GM12892 (cell line): ENCODE results near the gene NOP58. TPM values are rescaled to one million over a fixed set of nuclear protein-coding genes. Genes with fewer than 3 reads are reported as not detected.
"Not testable (repeated sequence)": the region's sequence is repeated elsewhere in the genome, so short reads cannot be mapped to it uniquely, and the experiment has no call there.

Experiments used
- DNase-seq: peaks from one replicate; pipeline ENCODE4 v3.0.0; 2011; ENCODE audit not compliant: insufficient read length
- FAIRE-seq: peaks from 2 replicates; lab custom pipeline; 2011; peaks lifted over from hg19 to GRCh38; lab: Jason Lieb, UNC
- POLR2A ChIP-seq: IDR thresholded peaks from 2 replicates; pipeline ENCODE4 v1.6.1; 2011; ENCODE audit warnings: low read depth, low read length, control low read depth
- POLR2AphosphoS5 ChIP-seq: IDR thresholded peaks from 2 replicates; pipeline ENCODE4 v1.6.1; 2011; ENCODE audit warnings: low read depth, low read length, control low read depth
- TAF1 ChIP-seq: IDR thresholded peaks from 2 replicates; pipeline ENCODE4 v1.6.1; 2011; ENCODE audit warnings: low read depth, mild to moderate bottlenecking, control low read depth, low read length, borderline replicate concordance
- polyA plus RNA-seq: library from polyadenylated mRNA; unstranded; fragments of >200 nt; gene quantifications from one replicate; pipeline ENCODE4 v1.2.1, GENCODE V29; 2012; ENCODE audit warnings: missing spikeins, inconsistent platforms; ENCODE audit not compliant: missing spikeins

NOP58 gene, protein sequence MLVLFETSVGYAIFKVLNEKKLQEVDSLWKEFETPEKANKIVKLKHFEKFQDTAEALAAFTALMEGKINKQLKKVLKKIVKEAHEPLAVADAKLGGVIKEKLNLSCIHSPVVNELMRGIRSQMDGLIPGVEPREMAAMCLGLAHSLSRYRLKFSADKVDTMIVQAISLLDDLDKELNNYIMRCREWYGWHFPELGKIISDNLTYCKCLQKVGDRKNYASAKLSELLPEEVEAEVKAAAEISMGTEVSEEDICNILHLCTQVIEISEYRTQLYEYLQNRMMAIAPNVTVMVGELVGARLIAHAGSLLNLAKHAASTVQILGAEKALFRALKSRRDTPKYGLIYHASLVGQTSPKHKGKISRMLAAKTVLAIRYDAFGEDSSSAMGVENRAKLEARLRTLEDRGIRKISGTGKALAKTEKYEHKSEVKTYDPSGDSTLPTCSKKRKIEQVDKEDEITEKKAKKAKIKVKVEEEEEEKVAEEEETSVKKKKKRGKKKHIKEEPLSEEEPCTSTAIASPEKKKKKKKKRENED
- polyA plus RNA-seq = 114 TPM

DNA sequence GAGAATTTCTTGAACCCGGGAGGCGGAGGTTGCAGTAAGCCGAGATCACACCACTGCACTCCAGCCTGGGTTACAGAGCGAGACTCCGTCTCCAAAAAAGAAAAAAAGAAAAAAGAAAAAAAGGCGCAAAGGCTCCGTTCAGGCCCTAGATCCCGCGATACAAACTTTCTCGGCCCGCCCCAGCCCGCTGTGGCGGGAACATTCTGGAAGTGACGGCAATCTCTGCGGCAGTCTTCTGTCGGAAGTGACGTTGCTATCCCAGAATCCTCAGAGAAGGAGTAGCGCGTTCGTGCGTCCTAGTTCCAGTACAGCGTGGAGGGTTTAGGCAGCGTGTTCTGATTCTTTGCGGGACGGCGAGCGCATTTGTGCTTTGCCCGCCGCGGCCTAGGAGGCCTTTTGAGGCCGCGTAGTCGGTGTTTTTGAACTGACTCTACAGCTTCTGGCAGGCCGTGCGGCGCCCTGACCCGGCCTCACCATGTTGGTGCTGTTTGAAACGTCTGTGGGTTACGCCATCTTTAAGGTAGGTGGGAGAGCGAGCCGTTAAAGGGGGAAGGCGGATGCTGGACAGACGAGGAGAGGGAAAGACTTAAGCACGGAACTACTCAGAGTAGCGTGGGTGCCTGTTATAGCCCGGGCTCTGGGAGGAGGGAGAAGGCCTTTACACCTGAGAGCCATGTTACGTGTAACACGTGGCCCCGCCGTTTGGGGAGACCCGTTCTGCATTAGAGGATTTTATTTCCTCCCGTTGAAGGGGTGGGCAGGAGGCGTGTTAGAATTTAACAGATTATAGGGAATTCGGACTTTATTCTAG, at the start of gene NOP58:
NOP58 (plus strand) TSS at position 297 of the 811 bp plus-strand sequence; CDS start at position 476, 179 bp downstream.
- TF ChIP-seq POLR2A = peak; percentile 98
- TF ChIP-seq TAF1 = peak; percentile 96
- peak; percentile 98 for TF ChIP-seq POLR2AphosphoS5
- FAIRE-seq (peak; percentile 98), DNase-seq (peak; percentile 77)

DNA sequence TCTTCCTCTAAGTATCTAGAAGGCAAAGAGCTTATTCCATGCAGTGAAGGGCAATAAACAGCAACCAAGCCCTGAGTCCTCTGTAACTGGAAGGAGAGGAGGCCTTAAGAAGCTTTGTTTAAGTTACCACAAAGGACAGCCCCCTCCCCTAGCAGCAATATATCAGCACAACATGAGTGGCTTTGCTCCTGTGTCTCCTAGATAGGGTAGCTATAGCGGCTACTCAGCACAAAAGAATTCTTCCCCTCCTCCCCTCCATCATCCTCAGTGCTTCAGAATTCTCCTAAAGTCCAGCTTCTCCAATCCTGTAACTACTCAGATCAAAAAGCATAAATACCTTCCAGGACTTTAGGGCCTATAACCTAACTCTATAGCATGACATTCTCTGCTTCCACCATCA, 43.7 kb upstream of the NOP58 start:
- FAIRE-seq (no peak), DNase-seq (no peak)
- TF ChIP-seq POLR2AphosphoS5 (no peak), POLR2A (no peak), TAF1 (no peak)

DNA sequence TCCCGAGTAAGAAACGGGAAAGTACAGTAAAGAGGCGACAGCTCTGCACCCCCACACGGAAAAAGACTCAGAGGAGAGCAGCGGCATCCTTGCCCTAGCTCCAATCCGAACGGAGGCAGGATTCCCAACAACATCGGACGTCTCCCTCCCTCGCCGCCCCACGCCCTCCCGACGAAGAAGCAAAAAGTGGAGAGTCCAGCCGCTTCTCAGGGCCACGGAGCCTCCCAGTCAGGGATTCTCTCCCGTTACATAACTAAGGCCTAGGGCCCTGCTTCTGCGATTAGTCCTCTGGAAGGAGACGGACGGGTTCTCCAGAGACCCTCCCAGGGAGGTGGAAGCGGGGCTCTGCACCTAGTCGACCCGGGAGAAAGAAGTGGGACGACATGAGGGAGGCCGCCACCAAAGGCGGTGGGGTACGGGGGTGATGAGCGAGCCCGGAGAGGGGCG, 27.8 kb upstream of the NOP58 start:
- DNase-seq = peak; percentile 19
- peak; percentile 50 for FAIRE-seq
- TF ChIP-seq POLR2A (no peak), POLR2AphosphoS5 (no peak), TAF1 (no peak)

DNA sequence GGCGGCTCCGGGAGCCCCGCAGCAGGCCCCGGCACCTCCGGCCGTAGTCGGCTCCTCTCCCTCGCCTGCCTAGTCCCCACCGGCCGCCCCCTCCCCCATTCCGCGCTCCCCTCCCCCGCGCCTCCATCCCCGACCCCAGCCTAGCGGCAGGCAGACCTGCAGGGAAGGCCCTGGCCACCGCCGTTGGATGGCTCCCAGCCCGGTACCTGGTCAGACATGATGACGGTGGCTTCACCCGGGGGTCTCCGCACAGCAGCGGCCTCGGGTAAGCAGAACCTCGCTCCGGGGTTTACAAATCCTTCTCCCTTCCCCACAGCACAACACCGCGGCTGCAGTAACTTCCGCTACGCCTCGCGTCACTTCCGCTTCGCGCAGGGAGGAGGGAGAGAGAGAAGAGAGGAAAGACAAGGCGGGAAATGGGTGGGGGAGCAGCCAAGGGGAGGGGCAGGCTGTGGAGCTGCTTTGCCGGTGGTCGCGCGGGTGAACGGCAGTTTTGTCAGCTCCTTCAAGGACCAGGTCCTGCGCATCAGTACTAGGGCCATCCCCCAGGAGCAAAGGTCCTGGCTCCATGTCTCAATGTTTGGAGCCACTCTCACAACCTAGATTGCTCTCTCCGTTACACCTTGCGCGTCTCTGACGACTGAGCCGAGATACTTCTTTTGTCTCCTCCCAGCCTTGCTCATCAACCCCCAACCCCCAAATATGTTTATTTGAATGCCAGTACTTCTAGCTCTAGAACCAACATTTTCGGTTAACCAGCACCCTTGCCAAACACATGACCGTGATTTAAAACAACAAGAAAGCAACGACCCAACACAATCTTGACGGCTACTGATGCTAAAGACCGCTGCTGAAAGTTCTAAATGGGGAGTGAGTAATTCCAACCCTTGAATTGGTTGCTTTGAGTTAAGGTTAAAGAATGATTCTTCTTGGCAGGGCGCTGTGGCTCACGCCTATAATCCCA, 27.0 kb upstream of the NOP58 start, which contains the start of gene SUMO1:
SUMO1 (minus strand) TSS at position 364 of the 964 bp plus-strand sequence; CDS start at position 218, 146 bp downstream.
- peak; percentile 84 for DNase-seq
- FAIRE-seq = peak; percentile 99
- TF ChIP-seq POLR2A = peak; percentile 83
- peak; percentile 67; the same call in 1 of the 2 replicates for TF ChIP-seq TAF1
- peak; percentile 78 for TF ChIP-seq POLR2AphosphoS5

DNA sequence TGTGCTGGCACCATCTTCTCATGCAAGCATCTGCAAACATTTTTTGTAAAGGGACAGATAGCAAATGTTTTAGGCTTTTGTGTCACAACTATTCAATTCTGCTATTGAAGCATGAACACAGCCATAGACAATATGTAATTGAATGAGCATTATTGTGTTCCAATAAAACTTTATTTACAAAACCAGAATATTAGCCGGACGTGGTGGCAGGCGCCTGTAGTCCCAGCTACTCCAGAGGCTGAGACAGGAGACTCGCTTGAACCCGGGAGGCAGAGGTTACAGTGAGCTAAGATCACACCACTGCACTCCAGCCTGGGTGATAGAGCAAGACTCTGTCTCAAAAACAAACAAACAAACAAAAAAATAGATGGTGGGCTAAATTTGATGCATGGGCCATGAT, 17.9 kb upstream of the NOP58 start:
- FAIRE-seq, DNase-seq: not testable (repeated sequence)

DNA sequence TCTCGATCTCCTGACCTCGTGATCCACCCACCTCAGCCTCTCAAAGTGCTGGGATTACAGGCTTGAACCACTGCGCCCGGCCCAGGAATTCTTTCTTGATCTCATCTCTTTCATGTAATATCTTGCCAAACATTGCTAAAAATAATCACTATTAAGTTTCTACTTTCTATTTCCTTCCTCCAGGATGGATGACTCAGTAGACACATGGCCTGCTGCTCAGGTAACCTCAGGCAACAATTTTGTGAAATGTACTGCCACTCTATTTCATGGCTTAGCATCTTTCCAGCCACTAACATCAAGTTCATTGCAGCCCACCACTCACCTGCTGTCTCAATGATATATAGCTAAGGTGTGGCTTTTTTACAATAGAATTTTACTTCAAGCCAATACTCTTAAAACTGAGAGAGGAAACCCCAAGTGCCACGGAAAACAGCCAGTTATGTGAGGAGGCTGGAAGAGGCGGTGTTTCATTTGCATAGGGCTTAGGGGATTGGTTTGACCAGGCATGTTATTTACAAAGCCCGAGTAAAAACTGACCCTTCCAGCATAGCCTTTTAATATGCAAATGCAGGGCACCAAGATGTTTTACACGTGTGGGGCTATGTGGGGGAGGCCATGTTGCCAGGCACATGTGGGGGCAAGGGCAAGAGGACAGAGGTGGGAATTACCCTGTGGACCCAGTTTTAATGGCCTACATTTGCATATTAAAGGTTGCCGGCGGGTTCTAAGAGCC, 15.9 kb upstream of the NOP58 start:
- no peak for FAIRE-seq
- TF ChIP-seq TAF1 (no peak), POLR2A (no peak), POLR2AphosphoS5 (no peak)
- no peak for DNase-seq

DNA sequence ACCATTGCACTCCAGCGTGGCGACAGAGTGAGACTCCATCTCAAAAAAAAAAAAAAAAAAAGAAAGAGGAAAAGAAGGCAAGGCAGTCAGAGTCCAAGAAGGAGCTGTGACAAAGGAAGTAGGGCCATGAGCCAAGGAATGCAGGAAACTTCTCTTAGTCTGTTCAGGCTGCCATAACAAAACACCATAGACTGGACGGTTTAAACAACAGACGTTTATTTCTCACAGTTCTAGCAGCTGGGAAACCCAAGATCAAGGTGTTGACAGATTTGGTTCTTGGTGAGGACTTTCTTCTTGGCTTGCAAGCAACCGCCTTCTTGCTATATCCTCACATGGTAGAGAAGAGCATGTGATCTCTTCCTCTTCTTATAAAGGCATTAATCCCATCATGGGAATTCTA, 14.1 kb upstream of the NOP58 start:
- DNase-seq (no peak), FAIRE-seq (no peak)
- TF ChIP-seq TAF1 (no peak), POLR2A (no peak), POLR2AphosphoS5 (no peak)

DNA sequence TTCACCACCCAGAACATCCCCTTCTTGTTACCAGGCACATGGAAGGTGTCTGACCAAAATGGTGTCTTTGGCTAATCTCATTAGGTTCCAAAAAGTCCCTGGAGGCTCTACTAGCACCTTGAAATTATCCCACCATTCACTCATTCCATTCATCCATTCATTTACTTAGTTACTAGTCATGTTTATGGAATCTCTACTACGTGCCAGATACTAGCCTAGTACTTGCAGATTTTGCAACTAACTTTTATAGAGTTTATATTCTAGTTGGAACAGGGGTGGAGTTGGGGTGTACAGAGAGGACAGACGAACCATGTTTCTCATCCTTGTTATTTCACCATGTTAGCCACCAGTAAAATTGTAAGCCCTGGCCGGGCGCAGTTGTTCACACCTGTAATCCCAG, 4.0 kb upstream of the NOP58 start:
- no peak for DNase-seq
- no peak for FAIRE-seq
- TF ChIP-seq POLR2AphosphoS5 (no peak), TAF1 (no peak), POLR2A (no peak)

DNA sequence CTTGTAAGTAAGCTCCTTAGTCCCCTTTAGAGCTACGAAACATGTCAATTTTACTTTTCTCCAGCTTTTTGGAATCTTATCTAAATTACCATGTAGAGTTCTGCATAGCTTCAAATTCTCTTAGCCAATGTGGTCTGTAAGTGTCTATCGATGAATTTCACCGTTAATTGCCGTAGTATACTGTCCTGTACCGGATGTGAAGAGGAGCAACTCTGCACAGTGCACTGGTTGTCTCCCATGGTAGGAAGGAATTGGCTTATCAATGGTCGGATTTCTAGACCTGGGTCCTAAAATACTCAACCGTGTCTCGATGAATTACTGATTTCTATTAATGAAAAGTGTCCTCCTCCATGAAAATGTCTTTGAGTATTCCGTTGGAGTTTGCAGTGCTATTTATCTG, 1.9 kb downstream of the NOP58 start:
- FAIRE-seq = peak; percentile 71
- TF ChIP-seq POLR2A (no peak), POLR2AphosphoS5 (0 out of 2 replicates have a peak, but pooled peaks have one; percentile 11)
- DNase-seq = no peak

DNA sequence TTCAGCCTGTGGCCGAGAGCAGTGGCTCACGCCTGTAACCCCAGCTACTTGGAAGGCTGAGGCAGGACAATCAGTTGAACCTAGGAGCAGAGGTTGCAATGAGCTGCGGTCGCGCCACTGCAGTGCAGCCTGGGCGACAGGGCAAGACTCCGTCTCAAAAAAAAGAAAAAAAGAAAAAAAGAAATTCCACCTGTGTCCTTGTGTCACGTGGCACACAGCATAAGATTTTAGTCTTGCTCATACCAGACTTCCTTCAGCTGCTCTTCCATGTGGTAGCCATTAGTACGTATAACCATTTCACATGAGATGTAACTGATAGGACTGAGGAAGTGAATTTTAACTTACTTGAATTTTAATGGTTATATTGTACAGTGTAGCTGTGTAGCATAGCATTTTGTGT, 4.0 kb downstream of the NOP58 start:
- DNase-seq (no peak), FAIRE-seq (no peak)
- TF ChIP-seq POLR2A (no peak), POLR2AphosphoS5 (no peak), TAF1 (no peak)
